Duodenal mucosa (tissue), 2 donors: Measurements from ENCODE around the gene ACMSD.
"Not testable (repeated sequence)": the region's sequence is repeated elsewhere in the genome, so short reads cannot be mapped to it uniquely, and the experiment has no call there.

Experiments
- H3K27ac ChIP-seq: one replicate; pipeline ENCODE4 v1.7.0; 2013; ENCODE audit warnings: low read depth, low read length
- H3K27me3 ChIP-seq, 2 donors: one replicate each; pipeline ENCODE4 v1.7.0; 2013; ENCODE audit warnings: low read length in 2 of 2, control low read depth in 1 of 2; ENCODE audit not compliant: insufficient read depth in 2 of 2, control insufficient read depth in 1 of 2
- H3K36me3 ChIP-seq, 2 donors: one replicate each; pipeline ENCODE4 v1.7.0; 2013; ENCODE audit warnings: low read length in 2 of 2, control low read depth in 1 of 2; ENCODE audit not compliant: insufficient read depth in 2 of 2, control insufficient read depth in 1 of 2
- H3K4me1 ChIP-seq, 2 donors: one replicate each; pipeline ENCODE4 v1.7.0; 2013; ENCODE audit warnings: low read length in 2 of 2, control low read depth in 1 of 2; ENCODE audit not compliant: insufficient read depth in 2 of 2, control insufficient read depth in 1 of 2
- H3K4me3 ChIP-seq, 2 donors: one replicate each; pipeline ENCODE4 v1.7.0; 2013; ENCODE audit warnings: low read length in 2 of 2, low read depth in 1 of 2
- H3K9ac ChIP-seq, 2 donors: one replicate each; pipeline ENCODE4 v1.7.0; 2013; ENCODE audit warnings: low read length in 2 of 2, low read depth in 1 of 2
- H3K9me3 ChIP-seq, 2 donors: one replicate each; pipeline ENCODE4 v1.7.0; 2013; ENCODE audit warnings: low read length in 2 of 2, control low read depth in 1 of 2; ENCODE audit not compliant: control insufficient read depth in 1 of 2

The ACMSD gene

GRCh38 chr2:134845719-134846118 lies 7.3 kb downstream of the ACMSD start:
- H3K4me3 ChIP-seq: no peak overlapping the region
- H3K9ac ChIP-seq: no peak overlapping the region
- H3K9me3 ChIP-seq: no peaks in the 10 kb centered on the region
- no peaks in the 10 kb centered on the region for H3K4me1 ChIP-seq
- H3K27me3 ChIP-seq: no peaks in the 10 kb centered on the region
- no peak overlapping the region for H3K27ac ChIP-seq
- H3K36me3 ChIP-seq: no peaks in the 10 kb centered on the region

GRCh38 chr2:134846213-134846612 lies 7.8 kb downstream of the ACMSD start:
- H3K36me3 ChIP-seq: no peaks in the 10 kb centered on the region
- H3K4me1 ChIP-seq: no peaks in the 10 kb centered on the region
- H3K4me3 ChIP-seq: no peak overlapping the region
- H3K27me3 ChIP-seq: no peaks in the 10 kb centered on the region
- H3K27ac ChIP-seq: no peak overlapping the region
- no peak overlapping the region for H3K9ac ChIP-seq
- H3K9me3 ChIP-seq: no peaks in the 10 kb centered on the region

GRCh38 chr2:134847582-134847981 lies 9.2 kb downstream of the ACMSD start:
- H3K36me3 ChIP-seq, H3K9ac ChIP-seq, H3K27ac ChIP-seq, H3K27me3 ChIP-seq, H3K4me3 ChIP-seq, H3K4me1 ChIP-seq, H3K9me3 ChIP-seq: not testable (repeated sequence)

- no peak overlapping the region for H3K4me3 ChIP-seq
- no peaks in the 10 kb centered on the region for H3K36me3 ChIP-seq
- no peaks in the 10 kb centered on the region for H3K9me3 ChIP-seq
- H3K9ac ChIP-seq: no peak overlapping the region
- H3K27me3 ChIP-seq: no peaks in the 10 kb centered on the region
- no peak overlapping the region for H3K27ac ChIP-seq
- no peaks in the 10 kb centered on the region for H3K4me1 ChIP-seq
Observed at GRCh38 chr2:134852518-134852917, 14.1 kb downstream of the ACMSD start.

- no peaks in the 10 kb centered on the region for H3K9me3 ChIP-seq
- H3K27me3 ChIP-seq: no peaks in the 10 kb centered on the region
- H3K4me1 ChIP-seq: no peaks in the 10 kb centered on the region
- H3K9ac ChIP-seq: no peak overlapping the region
- H3K27ac ChIP-seq: no peak overlapping the region
- no peaks in the 10 kb centered on the region for H3K36me3 ChIP-seq
- H3K4me3 ChIP-seq: no peak overlapping the region
Observed at GRCh38 chr2:134855709-134856108, 17.3 kb downstream of the ACMSD start.

GRCh38 chr2:134858245-134858644 lies 19.8 kb downstream of the ACMSD start:
- no peak overlapping the region for H3K27ac ChIP-seq
- no peaks in the 10 kb centered on the region for H3K36me3 ChIP-seq
- no peak overlapping the region for H3K9ac ChIP-seq
- no peaks in the 10 kb centered on the region for H3K9me3 ChIP-seq
- no peak overlapping the region for H3K4me3 ChIP-seq
- H3K27me3 ChIP-seq: no peaks in the 10 kb centered on the region
- H3K4me1 ChIP-seq: no peaks in the 10 kb centered on the region

GRCh38 chr2:134861173-134861572 lies 22.8 kb downstream of the ACMSD start:
- Histone ChIP-seq H3K9me3 (no peaks in the 10 kb centered on the region), H3K27me3 (no peaks in the 10 kb centered on the region), H3K4me1 (no peaks in the 10 kb centered on the region), H3K36me3 (no peaks in the 10 kb centered on the region), H3K9ac (no peak overlapping the region), H3K27ac (no peak overlapping the region), H3K4me3 (no peak overlapping the region)

GRCh38 chr2:134862069-134862468 lies 23.7 kb downstream of the ACMSD start:
- Histone ChIP-seq H3K27me3 (no peaks in the 10 kb centered on the region), H3K4me1 (no peaks in the 10 kb centered on the region), H3K4me3 (no peak overlapping the region), H3K9me3 (no peaks in the 10 kb centered on the region), H3K9ac (no peak overlapping the region), H3K27ac (no peak overlapping the region), H3K36me3 (no peaks in the 10 kb centered on the region)

- no peak overlapping the region for H3K27ac ChIP-seq
- H3K9ac ChIP-seq: no peak overlapping the region
- H3K4me1 ChIP-seq: no peaks in the 10 kb centered on the region
- no peaks in the 10 kb centered on the region for H3K9me3 ChIP-seq
- H3K27me3 ChIP-seq: no peaks in the 10 kb centered on the region
- no peaks in the 10 kb centered on the region for H3K36me3 ChIP-seq
- H3K4me3 ChIP-seq: no peak overlapping the region
Observed at GRCh38 chr2:134862674-134863073, 24.3 kb downstream of the ACMSD start.

- Histone ChIP-seq H3K36me3 (no peaks in the 10 kb centered on the region), H3K4me3 (no peak overlapping the region), H3K4me1 (no peaks in the 10 kb centered on the region), H3K27ac (no peak overlapping the region), H3K9me3 (no peaks in the 10 kb centered on the region), H3K27me3 (no peaks in the 10 kb centered on the region), H3K9ac (no peak overlapping the region)
Observed at GRCh38 chr2:134863446-134863845, 25.0 kb downstream of the ACMSD start.

GRCh38 chr2:134865067-134865787 lies 26.8 kb downstream of the ACMSD start:
- Histone ChIP-seq H3K27me3 (no peaks in the 10 kb centered on the region), H3K4me1 (no peaks in the 10 kb centered on the region), H3K36me3 (no peaks in the 10 kb centered on the region), H3K9me3 (no peaks in the 10 kb centered on the region), H3K27ac (no peak overlapping the region), H3K4me3 (no peak overlapping the region), H3K9ac (no peak overlapping the region)
